Fibroblast of lung (primary cell): Measurements from ENCODE around the gene CDH4. TPM values are rescaled to one million over a fixed set of nuclear protein-coding genes. Genes with fewer than 3 reads are reported as not detected.
A peak's percentile ranks its signal among the peaks of the same experiment; 100 is the strongest.

Experiments used
- DNase-seq, 2 donors: peaks; one replicate each; pipeline versions ENCODE4 v3.0.0 to v3.0.0-alpha.2; 2010; ENCODE audit warnings: low read depth in 2 of 2
- H2AFZ ChIP-seq: 2 replicates; pipeline ENCODE4 v1.5.1; 2012; ENCODE audit warnings: low read length, control low read depth, inconsistent platforms
- H3K27ac ChIP-seq: 2 replicates; pipeline ENCODE4 v1.5.1; 2011; ENCODE audit warnings: low read length, control low read depth; ENCODE audit not compliant: insufficient read depth
- H3K27me3 ChIP-seq: 2 replicates; pipeline ENCODE4 v1.5.1; 2011; ENCODE audit warnings: mild to moderate bottlenecking, low read length; ENCODE audit not compliant: control insufficient read depth, insufficient read depth
- H3K36me3 ChIP-seq: 2 replicates; pipeline ENCODE4 v1.5.1; 2011; ENCODE audit warnings: low read length; ENCODE audit not compliant: control insufficient read depth, insufficient read depth
- H3K4me1 ChIP-seq: 2 replicates; pipeline ENCODE4 v1.5.1; 2011; ENCODE audit warnings: low read length; ENCODE audit not compliant: control insufficient read depth, insufficient read depth; ENCODE audit errors: extremely low read depth
- H3K4me2 ChIP-seq: 2 replicates; pipeline ENCODE4 v1.5.1; 2011; ENCODE audit warnings: low read length, control low read depth; ENCODE audit not compliant: insufficient read depth; ENCODE audit errors: extremely low read depth
- H3K4me3 ChIP-seq, 4 experiments: fragments of 200-600 bp in 1 of 4; sonication (generic) in 1 of 4; replicated peaks in 1 of 4; 2 replicates each; pipeline ENCODE4 v1.5.1; 2011 to 2016; ENCODE audit warnings: low read length in 4 of 4, low read depth in 3 of 4, mild to moderate bottlenecking in 3 of 4, control low read depth in 2 of 4, inconsistent platforms in 1 of 4, mixed read lengths in 1 of 4; ENCODE audit not compliant: insufficient read depth in 1 of 4; ENCODE audit errors: control extremely low read depth in 1 of 4
- H3K79me2 ChIP-seq: 2 replicates; pipeline ENCODE4 v1.5.1; 2012; ENCODE audit warnings: mild to moderate bottlenecking, low read length, inconsistent platforms; ENCODE audit not compliant: control insufficient read depth, insufficient read depth
- H3K9ac ChIP-seq: 2 replicates; pipeline ENCODE4 v1.5.1; 2011; ENCODE audit warnings: mild to moderate bottlenecking, low read length, control low read depth; ENCODE audit not compliant: insufficient read depth
- H3K9me3 ChIP-seq: 2 replicates; pipeline ENCODE4 v1.5.1; 2012; ENCODE audit warnings: low read depth, low read length; ENCODE audit not compliant: control insufficient read depth, insufficient read depth
- H4K20me1 ChIP-seq: 2 replicates; pipeline ENCODE4 v1.5.1; 2011; ENCODE audit warnings: low read length; ENCODE audit not compliant: control insufficient read depth, insufficient read depth; ENCODE audit errors: extremely low read depth
- EZH2 ChIP-seq: IDR thresholded peaks from 2 replicates; pipeline ENCODE4 v1.5.1; 2012; ENCODE audit warnings: low read length, control low read depth, mild to moderate bottlenecking; ENCODE audit errors: missing control alignments
- polyA plus RNA-seq, 2 donors: library from polyadenylated mRNA; depleted of rRNA in 1 of 2; stranded (reverse) in 1 of 2; unstranded in 1 of 2; fragments of >200 nt; gene quantifications; 2 replicates each; pipeline ENCODE4 v1.2.1, GENCODE V29; 2011 to 2012; ENCODE audit warnings: missing spikeins in 1 of 2
- total RNA-seq: library from RNA; depleted of rRNA; stranded (reverse); fragments of >200 nt; gene quantifications from 2 replicates; pipeline ENCODE4 v1.2.1, GENCODE V29; 2014
- TF ChIP-seq, protein P1 (sequence below), 2 donors: IDR thresholded peaks in 1 of 2; conservative IDR thresholded peaks in 1 of 2; 1 replicate in 1 of 2; 2 replicates in 1 of 2; pipeline ENCODE4 v1.5.1; 2011 to 2012; ENCODE audit warnings: low read length in 2 of 2, control low read depth in 1 of 2, inconsistent platforms in 1 of 2, low read depth in 1 of 2, mild to moderate bottlenecking in 1 of 2

CDH4 gene
- total and polyA plus RNA-seq, 2 donors (not counting 1 experiment from before 2014, with no cell fraction given) = 4.8 to 6.8 TPM

DNA sequence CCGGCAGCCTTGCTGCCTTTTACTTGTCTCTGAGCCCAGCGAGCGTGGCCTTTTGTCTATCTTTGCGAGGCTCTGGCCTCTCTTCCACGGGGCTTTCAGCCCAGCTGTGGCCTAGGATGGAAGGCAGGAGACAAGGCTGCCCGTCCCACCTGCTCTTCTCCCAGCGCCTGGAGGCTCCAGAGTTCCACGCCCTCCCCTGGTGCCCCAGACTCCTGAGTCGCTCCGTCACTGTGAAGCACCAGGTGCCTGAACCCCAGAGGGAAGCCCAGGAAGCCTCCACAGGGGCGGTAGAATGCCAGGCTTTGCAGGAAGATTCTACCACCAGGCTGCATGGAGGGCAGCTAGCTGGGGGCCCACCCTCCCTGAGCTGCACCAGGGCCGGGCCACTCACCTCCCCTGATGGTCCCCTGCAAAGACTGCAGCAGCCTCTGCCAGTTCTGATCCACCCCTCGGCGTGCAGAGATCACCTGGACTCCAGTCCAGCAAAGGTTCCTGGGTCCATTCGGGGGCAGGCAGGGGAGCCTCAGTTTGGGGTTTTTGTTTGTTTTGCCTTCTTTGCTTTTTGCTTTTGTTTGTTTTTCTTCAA is 384.6 kb downstream of the CDH4 start:
- H3K9ac ChIP-seq = no peak overlapping the region
- no peak overlapping the region for H3K4me3 ChIP-seq
- H3K4me1 ChIP-seq = no peaks in the 10 kb centered on the region
- no peak for DNase-seq
- no peaks in the 10 kb centered on the region for H3K9me3 ChIP-seq
- TF ChIP-seq, protein P1, sequence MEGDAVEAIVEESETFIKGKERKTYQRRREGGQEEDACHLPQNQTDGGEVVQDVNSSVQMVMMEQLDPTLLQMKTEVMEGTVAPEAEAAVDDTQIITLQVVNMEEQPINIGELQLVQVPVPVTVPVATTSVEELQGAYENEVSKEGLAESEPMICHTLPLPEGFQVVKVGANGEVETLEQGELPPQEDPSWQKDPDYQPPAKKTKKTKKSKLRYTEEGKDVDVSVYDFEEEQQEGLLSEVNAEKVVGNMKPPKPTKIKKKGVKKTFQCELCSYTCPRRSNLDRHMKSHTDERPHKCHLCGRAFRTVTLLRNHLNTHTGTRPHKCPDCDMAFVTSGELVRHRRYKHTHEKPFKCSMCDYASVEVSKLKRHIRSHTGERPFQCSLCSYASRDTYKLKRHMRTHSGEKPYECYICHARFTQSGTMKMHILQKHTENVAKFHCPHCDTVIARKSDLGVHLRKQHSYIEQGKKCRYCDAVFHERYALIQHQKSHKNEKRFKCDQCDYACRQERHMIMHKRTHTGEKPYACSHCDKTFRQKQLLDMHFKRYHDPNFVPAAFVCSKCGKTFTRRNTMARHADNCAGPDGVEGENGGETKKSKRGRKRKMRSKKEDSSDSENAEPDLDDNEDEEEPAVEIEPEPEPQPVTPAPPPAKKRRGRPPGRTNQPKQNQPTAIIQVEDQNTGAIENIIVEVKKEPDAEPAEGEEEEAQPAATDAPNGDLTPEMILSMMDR (conservative IDR thresholded peaks at IDR 0.05 in 1 of 2, IDR thresholded peaks at IDR 0.05 in 1 of 2; ENCODE audit: low read depth in 1 of 2, low read length in 2 of 2) = no peak
- H4K20me1 ChIP-seq = no peaks in the 10 kb centered on the region
- no peaks in the 10 kb centered on the region for H3K27me3 ChIP-seq
- H3K4me2 ChIP-seq = no peak overlapping the region
- H3K79me2 ChIP-seq = no peaks in the 10 kb centered on the region
- H2AFZ ChIP-seq = no peak overlapping the region
- H3K36me3 ChIP-seq = no peaks in the 10 kb centered on the region
- no peak overlapping the region for H3K27ac ChIP-seq

DNA sequence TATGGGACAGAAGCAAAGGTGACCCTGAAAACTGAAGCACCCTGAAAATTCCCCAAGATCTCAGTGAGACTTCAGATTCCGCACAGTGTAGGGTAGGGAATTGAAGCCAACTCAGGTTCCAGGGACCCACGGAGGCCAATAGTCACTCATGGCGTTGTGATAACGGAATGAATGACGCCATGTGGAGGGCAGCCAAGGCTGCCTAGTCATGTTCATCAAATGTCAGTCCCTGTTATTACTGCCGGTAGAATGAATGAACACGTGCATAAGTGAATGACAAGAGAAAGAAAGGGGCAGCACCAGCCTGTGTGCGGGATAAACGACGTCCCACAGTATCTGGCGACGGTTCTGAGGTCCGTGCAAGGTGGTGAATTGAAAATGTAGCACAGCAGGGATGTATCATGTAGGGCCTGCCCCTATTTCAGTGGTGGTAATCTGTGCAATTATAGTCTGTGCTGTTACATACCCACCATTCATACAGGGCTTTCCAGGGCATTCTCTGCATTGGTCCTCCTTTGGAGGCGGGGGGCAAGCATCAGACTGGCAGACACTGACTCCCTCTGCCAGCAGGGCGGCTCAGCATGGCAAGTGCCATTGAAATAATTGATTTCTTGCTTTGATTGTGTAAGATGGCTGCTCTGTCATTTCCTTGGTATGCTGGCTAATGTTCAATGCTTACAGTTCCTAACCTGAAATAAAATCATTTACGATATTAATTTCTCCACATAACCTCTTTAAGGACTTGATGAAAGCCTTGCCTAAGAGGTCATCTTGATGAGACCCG is 386.9 kb downstream of the CDH4 start:
- Histone ChIP-seq H3K27ac (no peak overlapping the region), H4K20me1 (no peaks in the 10 kb centered on the region), H3K4me1 (no peaks in the 10 kb centered on the region), H3K9ac (no peak overlapping the region), H3K4me3 (no peak overlapping the region), H3K27me3 (no peaks in the 10 kb centered on the region), H3K9me3 (no peaks in the 10 kb centered on the region), H3K36me3 (no peaks in the 10 kb centered on the region), H3K79me2 (no peaks in the 10 kb centered on the region), H2AFZ (no peak overlapping the region), H3K4me2 (no peak overlapping the region)
- no peak for TF ChIP-seq EZH2
- TF ChIP-seq, protein P1 (conservative IDR thresholded peaks at IDR 0.05 in 1 of 2, IDR thresholded peaks at IDR 0.05 in 1 of 2; ENCODE audit: low read depth in 1 of 2, low read length in 2 of 2) = peak in 1 of 2 donors; percentile 11
- peak; percentile 37 for DNase-seq

- Histone ChIP-seq H3K9me3 (no peaks in the 10 kb centered on the region), H3K4me3 (no peak overlapping the region), H3K79me2 (no peaks in the 10 kb centered on the region), H3K36me3 (no peaks in the 10 kb centered on the region), H4K20me1 (no peaks in the 10 kb centered on the region), H3K4me2 (no peak overlapping the region), H3K9ac (no peak overlapping the region), H2AFZ (no peak overlapping the region), H3K27me3 (no peaks in the 10 kb centered on the region), H3K4me1 (no peaks in the 10 kb centered on the region), H3K27ac (no peak overlapping the region)
- peak; percentile 21 to 83 for DNase-seq
- TF ChIP-seq EZH2 = no peak
- TF ChIP-seq, protein P1 (conservative IDR thresholded peaks at IDR 0.05 in 1 of 2, IDR thresholded peaks at IDR 0.05 in 1 of 2; ENCODE audit: low read depth in 1 of 2, low read length in 2 of 2) = no peak
These were observed 388.2 kb downstream of the CDH4 start for GRCh38 chr20:61640131-61640870.
